Caki2 (cell line): ENCODE measurements around the gene CALHM1. TPM values are rescaled to one million over a fixed set of nuclear protein-coding genes. Genes with fewer than 3 reads are reported as not detected.
"Not testable (repeated sequence)": the region's sequence is repeated elsewhere in the genome, so short reads cannot be mapped to it uniquely, and the experiment has no call there.

Source experiments
- DNase-seq: peaks from one replicate; pipeline ENCODE4 v3.0.0-alpha.2; 2015; ENCODE audit warnings: low read depth
- in situ Hi-C: cut with HindIII; loops from 2 replicates; pipeline ENCODE4 v1.10.0; 2016; ENCODE audit warnings: low sequenced_read_pairs, low pct_unique_long_range_greater_than_20kb, mixed read lengths
- total RNA-seq: library from RNA; depleted of rRNA; stranded (reverse); fragments of >200 nt; shearing (Covaris generic); gene quantifications from 2 replicates; pipeline ENCODE4 v1.2.3, GENCODE V29; 2014; ENCODE audit warnings: low replicate concordance

The CALHM1 gene
- total RNA-seq, 1 experiment from 2014 or later: not detected

DNA sequence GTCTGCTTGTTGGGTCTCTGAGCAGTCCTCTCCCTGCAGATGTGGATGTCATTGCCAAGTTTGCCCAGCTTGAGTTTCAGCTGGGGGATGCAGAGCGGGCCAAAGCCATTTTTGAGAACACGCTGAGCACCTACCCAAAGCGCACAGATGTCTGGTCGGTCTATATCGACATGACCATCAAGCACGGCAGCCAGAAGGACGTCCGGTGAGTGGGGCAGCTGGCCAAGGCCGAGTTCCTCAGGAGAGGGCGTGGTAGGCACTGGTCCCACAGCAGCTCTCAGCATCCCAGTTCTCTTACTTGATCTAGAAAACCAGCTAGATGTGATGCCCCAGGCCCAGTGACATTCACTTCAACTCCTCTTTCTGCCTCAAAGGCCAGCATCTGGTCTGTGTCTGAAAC lies 14.2 kb downstream of the CALHM1 start:
- no peak for DNase-seq
- in situ Hi-C loops: no loop called here

DNA sequence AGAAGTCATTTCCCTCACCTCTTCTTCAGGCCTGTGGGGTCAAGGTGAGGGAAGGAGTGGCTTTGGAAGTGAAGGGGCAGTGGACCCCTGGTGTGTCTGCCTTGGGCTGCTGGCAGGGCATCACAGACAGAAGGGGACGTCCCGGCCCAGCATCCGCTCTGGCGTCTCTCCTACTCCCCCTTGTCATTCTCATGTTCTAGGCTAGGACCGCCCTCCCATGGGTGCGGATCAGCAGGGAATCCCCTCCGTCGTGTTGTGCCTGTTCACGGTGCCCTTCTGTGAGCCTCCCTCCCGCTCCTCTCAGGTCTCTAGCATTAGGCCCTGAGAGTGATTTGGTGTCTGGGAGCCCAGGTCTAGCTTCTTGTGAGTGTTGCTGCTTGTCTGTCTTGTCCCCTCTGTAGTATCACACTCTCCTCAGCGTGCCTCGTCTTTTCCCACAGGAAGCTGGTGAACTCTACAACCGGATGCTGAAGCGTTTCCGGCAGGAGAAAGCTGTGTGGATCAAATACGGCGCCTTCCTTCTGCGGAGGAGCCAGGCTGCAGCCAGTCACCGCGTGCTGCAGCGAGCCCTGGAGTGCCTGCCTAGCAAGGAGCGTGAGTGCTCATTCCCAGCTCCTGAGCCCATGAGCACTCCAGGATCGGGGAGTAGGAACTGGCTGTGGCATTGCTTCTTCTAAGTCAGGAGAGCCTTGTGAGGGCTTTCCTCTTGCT lies 15.1 kb downstream of the CALHM1 start:
- in situ Hi-C loops: no loop called here
- DNase-seq: no peak

DNA sequence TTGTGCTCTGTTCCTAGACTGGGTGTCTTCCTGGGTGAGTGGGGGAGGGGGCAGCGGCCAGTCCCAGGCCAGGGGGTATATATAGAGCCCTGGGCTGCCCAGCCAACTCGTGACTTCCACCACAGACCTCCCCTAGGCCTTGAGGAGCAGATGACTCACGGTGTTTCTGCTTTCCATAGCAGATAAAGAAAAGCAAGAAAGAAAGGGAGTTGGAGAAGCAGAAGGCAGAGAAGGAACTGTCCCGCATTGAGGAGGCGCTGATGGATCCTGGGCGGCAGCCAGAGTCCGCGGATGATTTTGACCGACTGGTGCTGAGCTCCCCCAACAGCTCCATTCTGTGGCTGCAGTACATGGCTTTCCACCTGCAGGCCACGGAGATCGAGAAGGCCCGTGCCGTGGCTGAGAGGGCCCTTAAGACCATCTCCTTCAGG lies 16.7 kb downstream of the CALHM1 start:
- no peak for DNase-seq
- in situ Hi-C loops: no loop called here

DNA sequence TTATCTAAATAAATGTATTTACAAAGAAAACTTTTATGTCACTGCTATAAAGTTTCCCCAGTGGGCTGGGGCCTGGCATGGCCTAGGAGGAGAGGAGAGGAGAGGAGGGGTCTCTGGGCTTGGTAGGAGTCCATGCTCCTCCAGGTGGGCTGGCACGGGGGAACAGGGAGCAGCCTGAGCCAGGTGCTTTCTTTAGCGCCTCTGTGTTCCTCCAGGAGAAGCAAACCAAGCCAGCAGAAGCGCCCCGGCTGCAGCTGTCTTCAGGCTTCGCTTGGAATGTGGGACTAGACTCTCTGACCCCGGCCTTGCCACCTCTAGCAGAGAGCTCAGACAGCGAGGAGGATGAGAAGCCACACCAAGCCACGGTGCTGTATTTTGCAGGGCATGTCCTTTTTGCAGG lies 17.1 kb downstream of the CALHM1 start:
- in situ Hi-C loops: no loop called here
- no peak for DNase-seq

DNA sequence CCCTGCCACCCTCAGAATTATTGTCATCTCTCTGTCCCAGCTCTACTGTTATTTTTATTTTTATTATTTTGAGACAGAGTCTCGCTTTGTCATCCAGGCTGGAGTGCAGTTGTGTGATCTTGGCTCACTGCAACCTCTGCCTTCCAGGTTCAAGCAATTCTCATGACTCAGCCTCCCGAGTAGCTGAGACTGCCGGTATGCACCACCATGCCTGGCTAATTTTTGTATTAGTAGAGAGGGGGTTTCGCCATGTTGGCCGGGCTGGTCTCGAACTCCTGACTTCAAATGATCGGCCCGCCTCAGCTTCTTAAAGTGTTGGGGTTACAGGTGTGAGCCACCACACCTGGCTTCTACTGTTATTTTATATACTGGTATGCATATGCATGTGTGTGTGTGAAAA lies 17.5 kb downstream of the CALHM1 start:
- in situ Hi-C loops: no loop called here

DNA sequence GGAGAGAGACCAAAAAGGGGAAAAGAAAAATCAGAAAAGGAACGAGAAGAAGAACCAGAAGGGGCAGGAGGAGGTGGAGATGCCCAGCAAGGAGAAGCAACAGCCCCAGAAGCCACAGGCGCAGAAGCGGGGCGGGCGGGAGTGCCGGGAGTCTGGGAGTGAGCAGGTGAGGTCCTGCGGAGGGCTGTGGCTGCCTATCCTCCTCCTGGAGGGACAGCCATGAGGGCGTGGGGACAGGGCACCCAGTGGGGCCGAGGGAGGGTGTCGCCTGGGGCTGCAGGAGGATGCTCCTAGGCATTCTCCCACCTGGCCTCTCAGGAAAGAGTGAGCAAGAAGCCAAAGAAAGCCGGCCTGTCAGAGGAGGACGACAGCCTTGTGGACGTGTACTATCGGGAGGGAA lies 18.3 kb downstream of the CALHM1 start:
- in situ Hi-C loops: no loop called here
- DNase-seq: no peak

More for the DNA sequence above, 17.5 kb downstream of the CALHM1 start:
- DNase-seq: no peak

DNA sequence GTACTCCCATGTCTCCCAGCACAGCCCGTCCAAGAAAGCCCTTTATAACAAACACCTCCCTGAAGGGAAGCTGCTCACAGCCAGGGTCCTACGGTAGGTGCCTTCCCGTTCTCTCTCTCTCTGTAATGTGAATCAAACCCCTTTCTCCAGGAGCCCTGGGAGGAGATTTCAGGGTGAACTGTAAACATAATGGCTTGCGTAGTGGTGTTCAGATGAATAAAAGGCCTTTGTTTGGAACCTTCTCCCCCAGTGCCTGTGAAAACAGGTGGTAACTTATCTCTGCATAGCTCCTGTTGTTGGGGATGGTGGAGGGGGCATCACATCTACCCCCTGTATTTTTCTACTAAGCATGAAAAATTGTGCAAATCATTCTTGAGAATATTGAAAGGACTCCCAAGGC lies 18.9 kb downstream of the CALHM1 start:
- in situ Hi-C loops: no loop called here
- DNase-seq: no peak

DNA sequence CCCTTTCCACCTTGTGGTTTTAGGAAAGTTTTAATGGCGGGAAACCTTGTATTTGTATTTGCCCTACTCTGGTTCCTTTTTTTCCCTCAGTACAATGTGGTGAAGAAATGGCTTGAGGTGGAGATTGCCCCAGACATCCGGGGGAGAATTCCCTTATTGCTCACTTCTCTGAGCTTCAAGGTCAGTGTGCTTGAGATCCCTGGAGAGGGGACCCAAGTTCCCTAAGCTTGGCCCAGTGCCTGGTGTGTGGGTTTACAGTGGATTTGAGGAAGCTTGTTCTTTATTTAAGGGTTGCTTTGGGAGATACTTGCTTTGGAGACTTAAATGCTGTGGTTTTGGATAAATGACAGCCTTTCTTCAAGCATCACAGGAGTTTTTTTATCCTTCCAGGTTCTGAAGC lies 24.8 kb downstream of the CALHM1 start:
- DNase-seq: no peak
- in situ Hi-C loops: no loop called here

DNA sequence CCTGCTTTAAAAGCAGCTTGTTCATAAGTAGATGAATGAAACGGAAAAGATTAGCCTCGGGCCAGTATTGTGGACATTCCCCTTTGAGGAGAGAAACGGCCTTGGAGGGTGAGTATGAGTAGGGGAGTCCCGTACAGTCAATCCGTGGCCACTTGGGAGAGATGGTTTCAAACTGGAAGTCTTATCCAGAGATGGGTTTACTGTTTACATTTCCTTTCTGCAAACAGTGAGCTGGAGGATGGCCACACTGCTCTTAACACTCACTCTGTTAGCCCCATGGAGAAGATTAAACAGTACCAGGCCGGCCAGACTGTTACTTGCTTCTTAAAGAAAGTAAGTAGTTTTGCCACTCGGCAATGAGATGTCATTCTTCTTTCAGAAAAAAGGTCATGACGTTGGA lies 26.8 kb downstream of the CALHM1 start:
- no peak for DNase-seq
- in situ Hi-C loops: no loop called here

DNA sequence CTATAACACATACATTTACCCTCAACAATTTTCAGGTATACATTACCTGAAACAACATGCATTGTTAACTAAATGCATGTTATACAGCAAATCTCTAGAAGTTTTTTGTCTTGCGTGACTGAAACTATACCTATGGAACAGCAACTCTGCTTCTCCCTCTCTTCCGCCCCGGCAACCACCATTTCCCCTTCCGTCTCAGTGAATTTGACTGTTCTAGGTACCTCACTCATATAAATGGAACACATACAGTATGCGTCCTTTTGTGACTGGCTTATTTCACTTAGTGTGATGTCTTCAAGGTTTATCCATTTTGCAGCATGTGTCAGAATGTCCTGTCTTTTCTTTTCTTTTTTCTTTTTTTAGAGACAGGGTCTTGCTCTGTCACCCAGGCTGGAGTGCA lies 29.1 kb downstream of the CALHM1 start:
- no peak for DNase-seq
- in situ Hi-C loops: no loop called here

DNA sequence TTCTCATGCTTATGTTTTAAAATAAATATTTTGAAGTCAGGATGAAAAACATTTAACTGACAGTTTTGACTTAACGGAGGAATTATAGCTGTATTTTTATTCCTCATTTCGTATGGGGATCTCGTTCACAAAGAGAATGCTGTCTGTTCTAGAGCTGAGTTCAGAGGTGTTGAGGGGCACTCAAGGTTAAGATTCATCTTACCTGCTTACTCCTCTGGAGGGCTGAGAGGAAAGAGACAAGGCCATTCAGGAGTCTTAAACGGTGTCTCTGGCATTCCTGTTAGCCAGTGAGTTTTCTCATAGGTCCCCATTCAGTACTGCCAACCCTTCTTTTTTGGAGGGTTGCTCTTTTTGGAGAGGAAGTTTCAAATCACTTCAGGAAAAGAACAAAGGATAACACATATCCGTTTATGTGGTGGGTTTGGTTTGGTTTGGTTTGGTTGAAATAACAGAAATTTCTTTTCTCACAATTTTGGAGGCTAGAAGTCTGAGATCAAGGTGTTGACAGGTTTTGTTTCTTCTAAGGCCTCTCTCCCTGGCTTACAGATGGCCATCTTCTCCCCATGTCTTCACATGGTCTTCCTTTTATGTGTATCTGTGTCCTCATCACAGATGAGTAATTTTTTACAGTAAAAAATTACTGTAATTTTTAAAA lies 29.6 kb downstream of the CALHM1 start:
- in situ Hi-C loops: no loop called here
- DNase-seq: no peak

DNA sequence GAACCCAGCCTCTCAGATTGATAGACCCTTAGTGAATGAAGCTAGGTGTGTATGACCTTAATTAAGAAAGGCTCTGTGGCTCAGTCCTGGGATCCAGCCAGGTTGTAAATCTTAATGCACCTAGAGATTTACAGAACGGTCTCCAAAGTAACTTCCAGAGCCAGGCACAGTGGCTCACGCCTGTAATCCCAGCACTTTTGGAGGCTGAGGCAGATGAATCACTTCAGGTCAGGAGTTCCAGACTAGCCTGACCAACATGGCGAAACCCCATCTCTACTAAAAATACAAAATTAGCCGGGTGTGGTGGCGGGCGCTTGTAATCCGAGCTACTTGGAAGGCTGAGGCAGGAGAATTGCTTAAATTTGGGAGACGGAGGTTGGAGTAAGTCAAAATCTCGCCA lies 30.8 kb downstream of the CALHM1 start:
- no peak for DNase-seq
- in situ Hi-C loops: no loop called here

DNA sequence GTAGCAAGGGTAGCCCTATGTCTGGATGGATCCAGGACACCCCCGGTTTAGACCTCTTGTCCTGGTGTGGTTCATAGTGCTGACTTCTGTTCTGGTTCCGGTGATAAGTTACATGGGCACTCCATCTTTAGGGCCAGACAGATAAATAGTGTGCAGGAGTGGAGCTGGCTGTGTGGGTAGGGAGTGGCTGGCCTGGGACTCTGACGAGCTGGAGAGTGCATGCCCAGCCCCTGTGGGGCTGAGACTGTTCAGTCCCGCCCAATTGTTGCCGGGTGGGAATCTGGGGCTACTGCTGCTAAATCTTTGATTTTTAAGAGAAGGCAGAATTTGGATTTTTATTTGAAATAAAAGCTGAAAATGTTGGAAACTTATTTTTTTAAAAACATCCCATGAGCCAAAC lies 35.0 kb downstream of the CALHM1 start:
- in situ Hi-C loops: no loop called here
- DNase-seq: no peak

DNA sequence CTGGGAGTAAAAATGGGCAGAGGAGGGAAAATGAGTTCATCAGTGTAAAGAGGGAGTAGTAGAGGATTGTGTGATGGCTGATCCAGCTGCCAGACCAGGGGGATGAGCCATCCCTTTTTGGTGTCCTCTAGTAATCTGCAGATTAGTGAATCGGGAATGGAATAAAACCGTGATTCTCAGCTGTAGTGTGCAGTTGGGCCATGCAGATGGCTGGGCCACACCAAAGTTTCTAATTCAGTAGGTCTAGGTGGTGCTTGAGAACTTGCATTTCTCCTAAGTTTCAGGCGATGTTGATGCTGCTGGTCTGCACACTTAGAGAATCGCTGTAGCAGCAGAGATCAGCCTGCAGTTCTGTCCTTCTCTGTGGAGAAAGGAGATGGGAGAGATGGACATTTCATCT lies 39.6 kb downstream of the CALHM1 start:
- no peak for DNase-seq
- in situ Hi-C loops: no loop called here

DNA sequence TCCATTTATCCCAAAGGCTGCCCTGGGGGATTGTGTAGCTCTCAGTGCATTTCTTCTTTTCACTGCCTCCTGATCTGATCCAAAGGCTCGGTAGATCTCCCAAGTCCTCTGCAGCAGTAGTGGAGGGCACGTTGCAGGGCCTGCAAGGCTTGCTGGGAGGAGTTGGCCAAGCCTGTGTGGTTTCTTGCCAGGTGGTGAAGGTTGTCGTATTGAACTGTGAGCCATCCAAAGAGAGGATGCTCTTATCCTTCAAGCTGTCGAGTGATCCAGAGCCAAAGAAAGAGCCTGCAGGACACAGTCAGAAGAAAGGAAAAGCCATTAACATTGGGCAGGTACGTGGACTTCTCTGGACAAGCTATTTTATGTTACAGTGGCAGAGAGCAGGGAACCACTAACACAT lies 41.1 kb downstream of the CALHM1 start:
- no peak for DNase-seq
- in situ Hi-C loops: no loop called here

DNA sequence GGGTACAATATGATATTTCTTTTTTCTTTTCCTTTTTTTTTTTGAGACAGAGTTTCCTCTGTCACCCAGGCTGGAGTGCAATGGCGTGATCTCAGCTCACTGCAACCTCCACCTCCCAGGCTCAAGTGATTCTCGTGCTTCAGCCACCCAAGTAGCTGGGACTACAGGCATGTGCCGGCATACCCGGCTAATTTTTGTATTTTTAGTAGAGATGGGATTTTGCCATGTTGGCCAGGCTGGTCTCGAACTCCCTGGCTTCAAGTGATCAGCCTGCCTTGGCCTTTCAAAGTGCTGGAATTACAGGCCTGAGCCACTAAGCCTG lies 41.6 kb downstream of the CALHM1 start:
- DNase-seq: not testable (repeated sequence)

DNA sequence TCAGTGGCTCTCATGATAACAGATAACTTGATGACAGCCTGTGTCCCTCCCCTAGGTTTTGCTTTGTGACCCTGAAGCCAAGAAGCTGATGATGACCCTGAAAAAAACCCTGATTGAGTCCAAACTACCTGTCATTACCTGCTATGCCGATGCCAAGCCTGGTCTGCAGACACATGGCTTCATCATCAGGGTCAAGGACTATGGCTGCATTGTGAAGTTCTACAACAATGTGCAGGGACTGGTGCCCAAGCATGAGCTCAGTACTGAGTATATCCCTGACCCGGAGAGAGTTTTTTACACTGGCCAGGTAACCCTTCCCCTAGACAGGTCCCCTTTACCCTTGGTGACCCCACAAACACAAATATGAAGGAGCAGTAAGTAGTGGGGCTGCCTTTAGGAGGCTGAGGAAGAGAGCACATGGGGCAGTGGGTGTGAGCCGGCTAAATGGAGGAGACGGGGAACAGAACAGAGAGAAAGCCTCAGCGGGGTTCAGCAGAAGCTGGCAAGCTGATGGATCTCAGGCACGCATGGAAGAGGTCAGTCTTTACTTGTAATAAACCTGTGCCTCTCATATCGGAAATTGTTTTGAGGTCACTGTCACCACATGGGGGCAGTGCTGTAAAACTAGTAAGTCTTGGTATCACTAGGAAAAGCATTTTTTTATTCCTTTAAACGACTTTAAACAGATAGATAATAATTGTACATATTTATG lies 42.1 kb downstream of the CALHM1 start:
- in situ Hi-C loops: no loop called here
- DNase-seq: peak; percentile 29

More for the DNA sequence above, 41.6 kb downstream of the CALHM1 start:
- in situ Hi-C loops: not testable (repeated sequence)

DNA sequence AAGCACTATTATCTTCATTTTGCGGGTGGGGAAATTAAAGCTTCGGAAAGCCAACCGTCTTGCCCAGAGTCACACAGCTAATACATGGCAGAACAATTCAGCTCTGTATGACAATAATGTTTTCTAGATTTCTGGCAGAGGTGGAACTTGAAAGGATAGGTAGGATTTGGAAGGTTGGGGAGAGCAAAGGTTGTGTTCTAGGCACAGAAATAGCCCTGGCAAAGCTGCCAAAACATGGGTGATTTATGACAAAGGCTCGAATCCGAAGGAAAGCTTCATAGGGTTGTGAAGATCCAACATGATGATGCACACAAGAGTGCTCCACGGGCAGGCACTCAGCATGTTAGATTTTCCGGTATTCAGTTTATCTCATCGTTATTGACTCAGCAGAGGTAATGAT lies 43.1 kb downstream of the CALHM1 start:
- in situ Hi-C loops: no loop called here
- no peak for DNase-seq

DNA sequence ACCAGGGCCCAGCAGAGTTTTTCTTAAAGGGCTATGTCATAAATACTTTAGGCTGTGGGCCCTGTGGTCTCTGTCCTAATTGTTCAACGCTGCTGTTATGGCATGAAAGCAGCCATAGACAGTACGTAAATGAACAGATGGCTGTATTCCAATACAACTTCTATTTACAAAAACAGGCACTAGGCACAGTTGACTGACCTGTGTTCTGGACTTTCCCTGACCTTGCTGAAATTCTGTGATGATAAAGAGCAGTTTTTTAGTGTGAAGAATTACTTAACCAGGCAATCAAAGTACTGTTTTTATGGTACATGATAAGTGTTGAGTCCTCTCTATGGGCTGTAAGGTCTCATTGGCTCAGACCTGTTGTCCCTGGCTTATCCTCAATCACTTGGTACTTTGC lies 45.1 kb downstream of the CALHM1 start:
- no peak for DNase-seq
- in situ Hi-C loops: no loop called here
